HG02981 (cell line): ENCODE results near the gene ZNF101.

ENCODE experiments used
- ATAC-seq: cut with Tn5 transposase; IDR thresholded peaks from one replicate; pipeline ENCODE4 v1.9.1; 2021; ENCODE audit warnings: mild to moderate bottlenecking, moderate library complexity; ENCODE audit not compliant: unreplicated experiment

The ZNF101 gene

DNA sequence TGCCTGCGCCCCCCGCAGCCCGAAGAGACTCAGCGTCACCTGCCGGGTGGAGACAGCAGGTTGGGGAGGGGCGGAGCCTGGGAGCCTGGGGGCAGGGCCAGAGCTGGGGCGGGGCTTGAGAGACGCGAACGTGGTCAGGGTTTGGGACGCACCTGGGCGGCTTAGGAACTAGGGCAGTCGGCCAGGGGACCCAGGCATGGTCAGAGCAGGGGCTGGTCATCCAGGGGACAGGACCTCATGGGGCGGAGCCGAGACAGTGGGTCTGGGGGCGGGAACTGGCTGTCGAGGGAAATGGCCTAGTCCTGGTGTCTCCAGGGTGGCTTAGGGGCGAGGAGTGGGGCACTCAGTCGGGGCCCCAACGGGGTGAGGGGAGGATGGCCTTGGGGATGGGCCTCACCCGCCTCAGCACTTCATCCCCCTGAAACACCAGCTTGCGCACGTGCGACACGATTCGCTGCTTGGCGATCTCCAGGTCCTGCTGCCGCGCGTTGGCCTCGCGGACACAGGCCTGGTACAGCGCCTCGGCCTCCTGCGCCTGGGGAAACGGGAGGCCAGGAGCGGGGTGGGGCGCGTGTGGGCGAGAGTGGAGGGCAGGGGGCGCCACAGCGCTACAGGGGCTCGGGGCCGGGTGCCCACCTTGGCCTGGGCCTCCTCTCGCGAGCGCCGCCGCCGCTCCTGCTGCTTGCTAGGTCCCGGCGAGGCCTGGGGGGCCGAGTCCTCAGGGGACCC, 31.0 kb upstream of the ZNF101 start:
- no peak for ATAC-seq

DNA sequence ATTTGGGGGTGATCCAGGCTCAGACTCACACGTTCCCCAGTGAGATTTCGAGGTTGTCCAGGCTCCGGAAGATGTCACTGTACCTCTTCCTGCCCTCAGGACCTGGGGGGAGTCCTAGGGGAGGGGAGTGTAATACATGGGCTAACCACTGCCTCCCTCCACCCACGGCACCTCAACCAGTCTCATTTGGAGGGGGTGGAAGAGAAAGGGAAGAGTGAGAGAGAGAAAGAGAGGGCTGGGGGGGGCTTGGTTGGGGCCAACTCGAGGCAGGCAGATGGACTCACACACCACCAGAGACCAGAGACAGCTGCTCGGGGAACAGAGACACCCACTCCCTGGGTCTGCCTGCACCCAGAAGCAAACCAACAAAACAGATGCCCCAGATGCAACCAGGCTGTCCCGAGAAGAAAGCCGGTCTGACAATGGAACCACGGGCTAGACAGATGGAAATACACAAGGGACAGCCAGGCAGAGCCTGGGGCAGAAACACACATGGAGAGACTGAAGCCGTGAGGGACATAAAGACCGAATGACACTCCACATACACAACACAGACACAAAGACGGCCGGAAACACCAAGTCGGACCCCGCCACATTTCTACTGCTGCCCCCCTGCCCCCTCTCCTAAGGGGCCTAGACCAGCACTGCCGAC, 26.0 kb upstream of the ZNF101 start:
- ATAC-seq: no peak

DNA sequence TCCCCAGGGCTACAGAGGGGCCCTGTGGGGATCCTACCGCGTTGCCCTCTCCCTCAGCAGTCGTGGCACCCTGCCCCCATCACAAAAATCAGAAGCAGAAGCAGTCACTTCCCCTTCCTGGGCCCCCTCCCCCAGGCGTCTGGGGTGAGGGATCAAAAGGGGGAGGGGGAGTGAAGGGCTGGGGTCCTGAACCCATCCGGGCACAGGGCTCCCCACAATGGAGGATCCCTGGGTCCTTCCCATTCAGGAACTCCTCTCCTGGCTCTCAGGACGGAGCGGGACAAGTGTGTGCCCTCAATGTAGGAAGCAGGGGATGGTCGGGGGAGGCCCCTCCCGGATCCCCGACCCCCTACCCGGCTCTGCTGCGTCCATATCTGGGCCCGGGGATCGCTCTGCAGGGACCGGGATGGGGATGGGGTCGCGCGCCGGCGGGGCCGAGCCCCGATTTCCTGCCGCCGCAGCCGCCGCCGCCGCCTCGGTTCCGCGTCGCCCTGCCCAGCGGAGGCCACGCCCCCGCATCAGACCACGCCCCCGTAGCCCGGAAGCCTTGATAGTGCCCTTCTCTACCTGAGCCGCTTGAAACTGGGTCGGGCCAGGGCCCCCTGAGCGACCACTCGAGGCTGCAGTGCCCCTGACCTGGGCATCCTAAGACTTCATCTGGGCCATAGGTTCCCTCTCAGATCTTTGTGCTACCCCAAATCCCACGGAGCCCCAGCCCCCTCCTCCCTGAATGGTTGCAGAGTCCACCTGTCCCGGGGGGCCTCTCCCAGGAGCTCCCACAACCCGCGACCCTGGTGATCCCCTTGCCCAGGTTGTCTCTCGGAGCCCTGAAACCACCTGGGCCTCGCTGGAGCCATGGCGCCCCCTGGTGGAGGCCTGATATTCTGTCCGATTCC, 25.2 kb upstream of the ZNF101 start, which contains the start of gene GMIP:
Gene GMIP, minus strand, starts transcription at position 500 of the 896 bp plus-strand sequence. Its CDS starts 128 bp downstream, at position 372.
- ATAC-seq: peak; percentile 62

DNA sequence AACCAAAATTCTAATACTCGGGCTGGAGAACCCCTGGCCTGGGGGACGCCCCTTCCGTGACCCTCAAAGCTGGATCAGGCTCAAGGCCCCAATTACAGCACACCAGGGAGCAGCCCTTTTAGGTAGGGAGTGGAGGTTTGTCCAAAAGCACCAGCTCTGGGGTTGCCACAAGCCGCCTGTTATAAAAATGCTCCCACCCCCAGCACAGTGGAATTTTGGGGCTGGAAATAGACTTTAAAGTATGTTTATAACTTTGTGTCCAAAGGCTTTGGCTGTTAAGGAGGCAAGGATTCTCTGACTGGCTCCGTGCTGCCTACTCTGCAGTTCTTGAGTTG, 24.6 kb upstream of the ZNF101 start:
- ATAC-seq: no peak

DNA sequence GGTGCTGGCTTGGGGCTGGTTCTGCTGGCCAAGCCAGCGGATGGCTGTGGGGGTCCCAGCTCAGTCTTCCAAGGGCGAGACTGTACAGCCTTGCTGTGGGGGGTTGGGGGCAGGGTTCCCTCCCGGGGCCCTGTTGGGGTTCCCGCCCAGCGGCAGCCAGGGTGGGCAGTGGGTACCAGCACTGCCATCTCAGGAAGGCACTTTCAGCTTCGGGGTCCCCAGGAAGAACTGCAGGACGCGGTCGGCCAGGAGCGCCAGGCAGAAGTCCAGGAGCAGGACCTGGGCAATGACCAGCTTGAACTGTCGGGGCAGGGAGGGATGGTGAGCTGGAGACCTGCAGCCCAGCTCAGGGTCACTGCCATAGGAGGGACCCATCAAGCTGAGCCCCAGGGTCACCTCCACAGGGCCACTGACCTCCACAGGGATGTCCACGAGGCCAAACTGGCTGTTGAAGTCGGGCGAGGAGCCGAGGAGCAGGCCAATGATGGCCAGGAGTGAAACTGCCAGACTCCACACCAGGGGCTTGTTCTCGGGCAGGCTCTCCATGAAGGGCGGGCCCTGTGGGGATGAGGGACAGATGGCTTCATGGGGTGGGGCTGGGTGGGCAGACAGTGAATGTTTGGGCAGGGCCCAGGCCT, 23.3 kb upstream of the ZNF101 start:
- ATAC-seq: no peak

DNA sequence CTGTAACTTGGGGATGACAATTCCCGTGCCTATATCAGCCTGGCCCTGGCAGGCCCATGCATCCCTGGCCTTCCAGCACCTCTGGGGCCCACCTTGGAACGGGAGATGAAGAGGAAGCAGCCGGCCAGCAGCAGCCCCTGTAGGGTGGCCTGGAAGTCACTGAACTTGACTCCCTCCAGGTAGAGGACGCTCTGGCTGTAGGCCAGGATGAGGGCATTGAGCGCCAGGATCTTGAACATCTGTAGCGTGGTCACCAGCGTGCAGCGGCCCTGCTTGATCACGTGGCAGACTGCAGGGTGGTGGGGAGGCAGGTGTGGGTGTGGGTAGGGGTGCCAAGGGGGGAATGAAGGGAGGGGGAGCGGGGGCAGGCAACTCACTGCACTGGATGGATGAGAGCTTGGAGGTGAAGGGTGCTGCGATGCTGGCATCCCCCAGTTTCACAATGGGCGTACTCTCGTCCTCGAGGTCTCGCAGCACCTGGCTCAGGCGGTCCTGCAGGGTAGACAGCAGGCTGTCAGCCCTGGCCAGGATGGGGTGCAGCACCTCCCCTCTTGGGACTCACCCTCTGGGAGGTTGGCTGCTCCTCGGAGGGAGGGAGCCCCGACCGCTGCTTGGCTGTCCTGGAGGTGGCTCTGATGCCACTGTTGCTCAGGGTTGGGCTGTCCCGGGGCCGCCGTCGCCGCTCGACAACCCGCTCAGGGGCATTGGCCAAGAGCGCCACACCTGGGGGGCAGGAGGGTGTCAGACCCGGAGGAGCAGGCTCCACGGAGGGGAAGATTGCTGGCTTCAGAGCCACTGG, 21.4 kb upstream of the ZNF101 start:
- no peak for ATAC-seq

DNA sequence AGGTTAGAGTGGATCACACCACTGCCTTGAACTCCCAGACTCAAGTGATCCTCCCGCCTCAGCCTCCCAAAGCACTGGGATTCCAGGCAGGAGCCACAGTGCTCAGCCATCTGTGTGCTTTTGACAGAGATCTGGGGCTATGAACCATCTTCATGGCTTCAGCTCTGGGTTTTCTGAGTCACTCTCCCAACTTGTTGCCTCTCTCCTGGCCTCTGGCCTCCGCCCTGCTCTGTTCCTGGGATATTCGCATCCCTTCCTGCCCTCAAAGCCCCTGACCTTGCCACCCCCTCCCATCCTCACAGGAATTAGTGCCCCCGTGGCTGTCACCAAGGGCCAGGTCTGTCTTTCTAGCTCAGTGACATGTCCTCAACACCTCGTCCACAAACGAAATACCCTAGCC, 19.5 kb upstream of the ZNF101 start:
- ATAC-seq: no peak

DNA sequence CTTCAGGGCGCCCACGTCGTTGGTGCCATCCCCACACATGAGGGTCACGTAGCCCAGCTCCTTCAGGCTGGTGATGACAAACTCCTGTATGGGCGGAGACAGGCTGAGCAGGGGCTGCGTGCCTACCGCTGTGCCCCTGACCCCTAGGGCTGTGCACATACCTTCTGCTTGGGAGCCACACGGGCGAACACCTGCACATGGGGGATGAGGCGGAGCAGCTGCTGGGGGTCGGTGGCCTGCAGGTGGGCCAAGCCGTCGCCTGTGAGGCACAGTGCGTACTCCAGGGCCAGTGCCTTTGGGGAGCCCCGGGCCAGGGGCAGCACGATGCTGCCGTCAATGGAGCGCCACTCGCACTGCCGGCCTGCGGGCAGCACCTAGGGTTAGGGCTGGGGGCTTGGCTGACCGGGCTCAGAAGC, 19.1 kb upstream of the ZNF101 start:
- ATAC-seq: no peak

DNA sequence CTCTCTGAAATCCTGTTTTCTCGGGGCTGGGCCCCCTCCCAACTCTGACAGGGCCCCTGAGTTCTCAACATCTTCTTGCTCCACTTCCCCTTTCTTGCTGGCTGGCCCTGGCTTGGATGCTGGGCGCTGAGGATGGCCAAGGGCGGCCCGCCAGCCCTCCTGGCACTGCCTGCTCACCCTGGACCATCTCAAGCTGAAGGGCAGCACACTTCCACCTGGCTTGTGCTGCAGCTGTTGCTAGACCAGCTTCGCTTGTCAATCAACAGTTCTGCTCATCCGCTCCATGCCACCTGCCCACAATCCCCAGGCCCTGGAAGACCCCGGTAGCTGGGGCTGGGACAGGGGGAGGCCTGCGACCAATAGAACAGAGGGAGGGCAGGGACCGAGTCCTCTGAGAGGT, 18.3 kb upstream of the ZNF101 start:
- ATAC-seq: no peak

DNA sequence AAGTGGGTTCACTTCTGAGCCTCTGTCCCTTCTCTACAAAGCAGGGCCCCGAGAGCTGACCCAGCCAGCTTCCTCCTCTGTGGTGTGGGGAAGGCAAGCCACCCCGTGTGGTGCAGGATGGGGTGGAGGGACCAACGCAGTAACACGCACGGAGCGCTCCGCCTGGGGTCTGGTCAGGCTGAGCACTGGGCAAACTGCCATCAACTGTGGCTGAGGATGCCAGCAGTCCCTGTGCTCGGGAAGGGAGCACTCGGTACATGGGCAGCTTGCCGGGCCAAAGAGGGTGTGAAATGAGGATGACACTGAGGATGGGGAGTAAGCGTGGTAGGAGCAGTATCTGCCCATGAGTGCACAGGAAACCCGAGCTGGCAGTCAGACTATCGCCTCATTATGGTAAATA, 17.6 kb upstream of the ZNF101 start:
- no peak for ATAC-seq

DNA sequence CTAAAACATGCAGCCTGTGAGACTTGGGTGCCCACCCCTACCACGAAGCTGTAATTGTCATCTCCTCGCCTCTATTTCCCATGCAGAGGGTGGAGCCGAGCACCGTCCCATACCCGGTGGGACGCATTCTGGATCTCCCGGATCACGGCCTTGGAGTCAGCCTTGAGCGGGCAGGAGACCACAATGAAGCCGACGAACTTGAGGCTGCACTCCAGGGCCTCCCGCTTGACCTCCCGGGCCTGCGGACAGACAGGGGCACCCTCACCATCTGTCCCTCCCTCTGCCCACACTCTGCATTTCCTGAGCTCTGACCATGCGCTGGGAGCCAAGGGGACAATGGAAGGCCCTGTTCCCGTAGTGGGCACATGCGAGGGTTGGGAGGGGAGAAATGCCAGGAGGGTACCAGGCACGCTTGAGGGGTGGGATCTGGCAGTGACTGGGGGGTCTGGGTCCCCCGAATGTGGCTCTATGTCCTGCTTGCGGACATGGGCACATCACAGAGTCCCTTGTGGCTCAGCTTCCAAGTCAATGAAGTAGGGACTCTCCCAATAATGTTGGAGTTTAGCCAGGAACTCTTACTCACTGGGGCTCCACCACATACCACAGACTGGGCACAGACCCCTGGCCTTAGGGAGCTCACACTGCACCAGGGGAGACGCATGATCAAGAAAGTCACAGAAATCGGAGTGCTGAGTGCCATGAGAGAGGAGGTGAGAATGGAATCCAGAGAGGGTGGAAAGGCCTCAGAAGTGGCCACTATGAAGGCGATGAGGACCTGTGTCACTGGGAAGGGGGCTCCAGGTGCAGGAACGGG, 15.9 kb upstream of the ZNF101 start:
- no peak for ATAC-seq

DNA sequence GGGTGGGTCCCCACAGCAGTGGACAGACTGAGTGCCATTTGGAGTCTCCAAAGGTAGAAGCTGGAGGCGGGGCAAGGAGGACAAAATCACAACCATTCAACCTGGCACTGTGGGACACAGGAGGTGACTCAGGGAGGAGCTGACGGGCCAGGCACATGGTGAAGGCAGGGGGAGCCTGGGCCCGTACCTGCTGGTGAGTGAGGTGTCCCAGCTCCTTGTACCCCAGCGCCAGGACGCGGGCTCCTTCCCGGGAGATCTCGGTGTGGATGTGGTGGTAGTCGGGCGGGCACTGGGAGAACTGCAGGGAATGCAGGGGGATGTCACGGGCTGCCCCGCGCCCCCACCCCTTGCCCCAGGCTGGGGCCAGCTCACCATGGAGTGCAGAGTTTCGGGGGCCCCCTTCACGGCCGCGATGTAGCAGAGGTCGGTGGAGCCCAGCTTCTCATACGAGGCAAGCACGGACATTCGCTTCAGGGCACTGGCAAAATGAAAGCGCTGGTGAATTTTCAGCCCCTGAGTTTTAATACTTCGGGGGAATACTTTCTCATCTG, 15.0 kb upstream of the ZNF101 start:
- ATAC-seq: no peak

DNA sequence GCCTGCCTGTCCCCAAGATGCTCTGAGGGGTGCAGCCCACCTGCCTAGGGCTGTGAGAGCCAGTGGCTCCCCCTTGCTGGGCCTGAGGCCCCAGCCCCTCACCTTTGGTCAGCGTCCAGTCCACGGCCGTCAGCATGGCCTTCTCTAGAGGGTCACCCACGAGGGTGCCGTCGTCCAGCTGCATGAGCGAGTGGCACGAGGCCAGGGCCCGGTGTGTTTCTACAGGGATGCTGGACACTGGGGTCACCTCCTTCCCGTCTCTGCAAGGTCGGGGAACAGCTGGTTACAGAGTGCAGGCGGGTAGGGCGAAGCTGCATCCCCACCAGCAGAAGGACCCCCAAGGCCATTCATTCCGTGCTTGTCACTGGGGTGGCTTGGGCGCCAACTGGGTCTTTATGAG, 14.2 kb upstream of the ZNF101 start:
- ATAC-seq: no peak

DNA sequence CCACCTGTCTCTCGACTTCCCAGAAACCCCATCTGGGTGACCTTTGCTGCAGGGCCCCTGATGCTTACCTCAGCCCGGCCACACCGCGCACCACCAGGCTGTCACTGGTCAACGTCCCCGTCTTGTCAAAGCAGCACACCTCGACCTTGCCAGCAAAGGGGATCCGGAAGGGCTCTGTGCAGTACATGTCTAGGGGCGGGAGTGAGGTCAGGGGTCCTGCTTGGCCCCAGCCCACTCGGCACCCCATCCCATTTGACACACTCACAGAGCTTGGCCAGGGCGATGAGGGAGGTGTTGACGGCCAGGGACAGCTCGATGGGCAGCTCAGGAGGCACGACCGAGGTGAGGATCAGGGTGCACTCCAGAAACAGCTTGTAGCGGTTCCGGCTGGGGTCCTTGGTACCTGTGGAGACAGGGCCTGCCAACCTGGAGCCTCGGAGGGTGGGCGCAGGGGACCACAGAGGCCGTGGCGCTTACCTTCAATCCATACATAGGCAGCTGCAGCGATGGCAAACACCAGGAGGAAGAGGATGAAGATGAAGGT, 13.5 kb upstream of the ZNF101 start:
- ATAC-seq: no peak

DNA sequence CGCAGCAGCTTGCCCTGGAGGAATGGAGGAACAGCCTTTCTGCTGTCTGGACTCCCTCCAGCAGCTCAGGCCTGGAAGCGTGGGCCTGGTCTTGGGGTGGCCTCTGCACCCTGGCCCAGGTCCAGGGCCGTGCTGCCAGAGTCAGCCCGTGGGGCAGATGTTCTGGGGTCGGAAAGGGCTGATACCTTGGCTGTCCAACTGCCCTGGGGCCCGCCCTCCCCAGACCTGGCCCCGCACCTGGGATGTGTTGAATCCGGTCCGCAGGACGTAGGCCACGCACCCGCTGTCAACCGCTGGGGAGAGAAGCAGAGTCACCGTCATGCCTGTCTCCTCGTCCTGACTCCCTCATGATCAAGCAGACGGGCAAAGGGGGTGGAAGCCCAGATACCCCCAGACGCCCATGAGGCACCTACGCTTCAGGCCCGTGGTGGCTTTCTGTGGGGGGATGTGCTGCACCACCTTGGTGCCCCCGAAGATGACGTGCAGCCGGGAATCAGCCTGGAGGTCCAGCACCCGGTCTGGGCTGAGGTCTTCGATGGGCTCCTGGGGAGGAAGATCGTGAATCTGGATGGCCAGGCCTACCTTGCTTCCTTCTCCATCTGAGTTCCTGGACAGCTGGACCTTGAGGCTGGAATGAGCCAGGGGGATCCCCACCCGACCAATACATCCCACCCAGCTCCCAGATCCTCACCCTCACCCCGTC, 12.8 kb upstream of the ZNF101 start:
- ATAC-seq: no peak

DNA sequence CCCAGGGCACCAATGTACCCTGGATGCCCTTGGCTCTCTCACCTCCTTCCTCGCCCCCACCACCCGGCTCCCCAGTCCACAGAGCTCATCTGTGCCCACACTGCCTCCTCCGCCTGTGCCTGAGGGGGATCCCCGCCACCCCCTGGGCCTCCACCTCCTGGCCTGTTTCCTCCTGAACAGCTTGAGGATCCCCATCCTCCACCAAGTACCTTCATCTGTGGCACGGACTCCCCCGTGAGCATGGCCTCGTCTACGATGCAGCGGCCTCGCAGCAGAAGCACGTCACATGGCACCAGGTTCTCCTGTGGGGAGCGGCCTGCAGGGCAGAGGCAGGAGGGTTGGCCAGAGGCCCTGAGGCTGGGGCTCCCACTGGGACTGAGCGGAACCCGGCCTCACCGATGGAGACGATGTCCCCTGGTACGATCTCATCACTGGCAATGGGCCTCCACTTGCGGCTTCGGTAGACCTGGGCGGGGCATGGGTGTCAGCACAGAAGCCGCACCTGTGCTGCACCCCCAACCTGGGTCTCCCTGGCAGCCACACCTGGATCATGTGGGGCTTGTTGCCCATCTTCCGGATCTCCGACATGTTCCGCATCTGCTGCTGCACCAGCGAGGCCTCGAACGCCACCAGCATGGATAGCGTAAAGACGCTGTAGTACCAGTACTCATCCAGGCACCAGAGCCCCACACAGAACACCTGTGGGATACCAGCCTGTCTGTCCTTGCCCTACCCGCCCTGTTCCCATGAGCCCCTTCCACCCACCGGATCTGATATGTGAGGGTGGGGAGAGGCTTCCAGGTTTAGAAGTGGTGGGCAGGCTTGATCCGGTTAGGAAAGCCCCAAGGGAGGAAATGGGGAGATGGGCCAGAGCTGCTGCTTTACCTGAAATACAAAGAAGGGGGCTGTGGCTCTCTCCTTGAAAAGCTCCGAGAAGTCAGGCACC, 11.9 kb upstream of the ZNF101 start:
- ATAC-seq: no peak

DNA sequence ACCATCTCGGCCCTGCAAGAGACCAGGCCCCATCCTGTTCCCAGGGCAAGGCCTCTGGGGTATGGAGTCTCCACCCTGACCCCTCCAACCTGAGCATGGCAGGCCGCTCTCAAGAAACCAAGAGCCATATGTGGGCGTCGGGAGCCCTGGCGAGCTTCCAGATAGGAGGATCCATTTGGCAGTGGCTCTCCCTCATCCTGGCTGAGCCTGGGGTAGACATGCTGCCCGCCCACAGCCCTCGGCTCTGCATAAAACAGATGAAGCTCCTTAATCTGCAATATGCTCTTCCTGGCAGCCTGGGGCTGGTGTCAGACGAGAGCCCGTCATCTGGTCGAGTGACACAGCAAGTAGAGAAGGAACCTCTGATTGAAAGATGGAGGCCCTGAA, 11.2 kb upstream of the ZNF101 start:
- ATAC-seq: no peak
